Measurements from ENCODE around the gene SORBS2.

SORBS2 gene

DNA sequence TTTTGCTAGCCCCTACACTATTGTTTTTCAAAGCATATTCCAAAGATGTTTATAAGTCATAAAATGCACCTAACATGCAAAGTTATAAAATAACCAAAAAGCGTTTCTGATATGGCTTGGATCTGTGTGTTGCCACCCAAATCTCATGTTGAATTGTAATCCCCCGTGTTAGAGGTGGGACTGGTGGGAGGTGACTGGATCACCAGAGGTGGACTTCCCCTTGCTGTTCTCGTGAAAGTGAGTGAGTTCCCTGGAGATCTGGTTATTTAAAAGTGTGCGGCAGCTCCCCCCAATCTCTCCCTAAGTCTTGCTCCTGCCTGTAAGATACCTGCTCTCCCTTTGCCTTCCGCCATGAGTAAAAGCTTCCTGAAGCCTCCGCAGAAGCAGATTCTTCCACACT lies 22.8 kb upstream of the SORBS2 start:
- DNase-seq = no peak

DNA sequence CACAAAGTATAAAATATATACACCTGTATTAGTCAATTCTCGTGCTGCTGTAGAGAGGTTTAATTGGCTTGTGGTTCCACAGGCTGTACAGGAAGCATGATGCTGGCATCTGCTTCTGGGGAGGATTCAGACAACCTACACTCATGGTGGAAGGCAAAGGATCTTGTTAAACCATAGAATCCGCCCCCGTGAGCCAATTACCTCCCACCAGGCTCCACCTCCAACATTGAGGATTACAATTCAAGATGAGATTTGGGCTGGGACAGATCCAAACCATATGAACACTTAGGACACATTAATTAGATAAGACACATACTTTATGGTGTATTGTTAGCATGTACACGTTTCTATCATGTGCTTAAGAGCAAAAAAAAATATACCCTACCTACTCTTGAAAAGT lies 22.1 kb upstream of the SORBS2 start:
- DNase-seq = no peak

- DNase-seq = no peak
These were observed 21.1 kb upstream of the SORBS2 start for GRCh38 chr4:185833055-185833598.

DNA sequence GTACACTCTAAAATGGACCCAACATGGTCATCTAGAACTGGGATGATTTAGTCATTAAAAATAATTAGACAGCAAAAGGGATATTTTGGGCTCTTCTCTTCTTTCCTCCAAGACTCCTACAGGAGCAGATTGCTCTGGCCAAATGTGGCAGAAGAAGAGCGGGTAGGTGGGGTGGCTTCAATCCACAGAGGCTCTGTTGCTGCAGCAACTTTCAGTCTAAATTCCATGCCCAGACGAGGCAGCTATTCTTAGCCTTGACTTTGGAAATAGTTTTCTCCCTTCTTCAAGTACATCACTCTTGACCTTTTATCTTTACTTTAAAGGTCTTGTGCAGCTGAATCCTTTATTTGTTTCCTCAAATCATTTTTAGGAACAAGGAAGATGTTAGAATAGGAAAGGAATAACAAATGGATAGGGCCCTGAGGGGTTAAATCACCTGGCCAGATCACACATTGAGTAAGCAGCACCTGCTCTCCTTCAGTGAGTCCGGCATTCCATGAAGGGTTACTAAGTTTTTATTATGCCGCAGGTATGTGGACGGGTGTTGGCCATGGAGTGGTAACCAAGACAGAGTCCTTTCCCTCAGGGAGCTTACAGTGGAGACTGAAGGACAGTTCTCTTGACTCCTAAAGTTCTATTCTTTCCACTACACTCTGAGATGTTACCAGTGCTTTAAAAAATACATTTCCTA lies 19.3 kb upstream of the SORBS2 start:
- DNase-seq = no peak

- DNase-seq = no peak
These were observed 18.4 kb upstream of the SORBS2 start for GRCh38 chr4:185830263-185830994.

GRCh38 chr4:185826381-185826780 lies 14.4 kb upstream of the SORBS2 start:
- DNase-seq = no peak

GRCh38 chr4:185825737-185826136 lies 13.7 kb upstream of the SORBS2 start:
- DNase-seq = no peak

GRCh38 chr4:185822791-185823190 lies 10.8 kb upstream of the SORBS2 start:
- DNase-seq = no peak

DNA sequence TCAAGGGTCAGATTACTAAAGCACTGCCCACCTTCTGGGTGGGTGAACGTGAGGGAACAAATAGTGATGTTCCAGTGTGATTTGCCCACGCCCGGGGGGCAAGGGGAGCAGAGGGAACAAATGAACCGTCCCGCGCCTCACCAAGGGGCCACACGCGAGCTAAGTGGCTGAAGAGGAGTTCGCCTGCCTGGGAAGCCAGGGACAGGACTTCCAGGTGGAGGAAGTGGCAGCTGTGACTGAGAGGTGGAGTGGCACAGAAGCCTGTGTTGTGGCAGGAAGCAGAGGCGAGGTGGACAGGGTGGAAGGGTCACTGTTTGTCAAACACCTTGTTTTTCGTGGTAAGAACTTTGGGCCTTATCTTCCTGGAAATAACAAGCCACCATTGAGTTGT lies 9.0 kb upstream of the SORBS2 start:
- DNase-seq = no peak

- no peak for DNase-seq
These were observed 8.4 kb upstream of the SORBS2 start for GRCh38 chr4:185820146-185821028.

DNA sequence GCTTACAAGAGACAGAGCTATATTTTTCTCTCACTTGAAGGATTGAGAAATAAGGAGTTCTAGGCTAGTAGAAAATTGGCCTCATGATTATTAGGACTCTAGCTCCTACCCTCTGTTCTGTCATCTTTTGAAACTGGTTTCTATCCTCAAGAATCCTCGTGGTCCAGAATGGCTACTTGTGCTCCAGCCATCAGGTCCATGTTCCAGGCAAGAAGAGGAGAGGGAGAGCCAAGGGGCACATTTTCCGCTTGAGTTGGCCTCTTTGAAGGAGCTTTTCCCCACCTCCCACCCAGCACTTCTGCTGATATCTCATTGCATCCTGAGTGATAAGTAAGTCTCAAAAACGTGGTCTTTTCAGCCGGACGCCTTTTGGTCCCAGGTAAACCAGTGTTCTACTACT lies 7.2 kb upstream of the SORBS2 start:
- no peak for DNase-seq

GRCh38 chr4:185817403-185817818 lies 5.4 kb upstream of the SORBS2 start:
- DNase-seq = no peak

DNA sequence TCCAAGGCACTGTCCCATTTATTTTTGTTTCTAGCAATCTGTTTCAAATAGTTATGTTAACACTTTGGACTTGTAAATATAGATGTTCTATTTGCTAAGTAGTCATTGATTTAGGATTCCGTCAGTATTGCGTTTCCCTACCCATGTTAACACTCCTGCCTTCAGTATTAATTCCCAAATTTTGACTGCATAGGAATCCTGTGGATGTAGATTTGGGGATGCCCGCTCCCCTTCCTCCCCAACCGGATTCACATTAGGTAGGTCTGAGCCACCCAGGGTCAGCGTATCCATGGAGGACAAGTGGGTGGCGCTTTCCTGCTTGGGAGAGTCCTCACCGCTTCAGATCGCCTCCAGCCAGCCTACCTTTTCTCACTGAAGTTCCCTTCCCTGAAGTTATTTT lies 1.1 kb upstream of the SORBS2 start:
- no peak for DNase-seq

GRCh38 chr4:185810746-185811508 lies 1.1 kb downstream of the SORBS2 start:
- DNase-seq = no peak

GRCh38 chr4:185809533-185810071 lies 2.4 kb downstream of the SORBS2 start:
- DNase-seq = no peak

DNA sequence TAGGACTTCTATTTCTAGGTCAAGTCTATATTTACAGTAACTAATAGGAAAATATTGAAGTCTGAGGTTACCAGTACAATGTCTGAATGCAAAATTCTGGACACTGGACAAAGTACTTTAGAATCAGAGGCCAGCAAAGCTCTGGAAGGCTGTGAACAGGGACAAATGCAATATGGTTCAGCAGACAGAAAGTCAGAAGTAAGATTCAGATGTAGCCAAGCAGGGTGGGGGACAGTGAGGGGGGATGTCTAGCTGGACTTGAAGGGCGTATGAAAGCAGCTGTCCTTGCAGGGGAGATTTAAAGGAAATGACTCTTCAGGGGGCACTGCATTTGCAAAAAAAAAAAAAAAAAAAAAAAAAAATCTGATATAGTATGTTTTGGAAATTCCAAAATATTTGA lies 2.9 kb downstream of the SORBS2 start:
- no peak for DNase-seq

- DNase-seq = no peak
These were observed 6.0 kb downstream of the SORBS2 start for GRCh38 chr4:185805979-185806378.

DNA sequence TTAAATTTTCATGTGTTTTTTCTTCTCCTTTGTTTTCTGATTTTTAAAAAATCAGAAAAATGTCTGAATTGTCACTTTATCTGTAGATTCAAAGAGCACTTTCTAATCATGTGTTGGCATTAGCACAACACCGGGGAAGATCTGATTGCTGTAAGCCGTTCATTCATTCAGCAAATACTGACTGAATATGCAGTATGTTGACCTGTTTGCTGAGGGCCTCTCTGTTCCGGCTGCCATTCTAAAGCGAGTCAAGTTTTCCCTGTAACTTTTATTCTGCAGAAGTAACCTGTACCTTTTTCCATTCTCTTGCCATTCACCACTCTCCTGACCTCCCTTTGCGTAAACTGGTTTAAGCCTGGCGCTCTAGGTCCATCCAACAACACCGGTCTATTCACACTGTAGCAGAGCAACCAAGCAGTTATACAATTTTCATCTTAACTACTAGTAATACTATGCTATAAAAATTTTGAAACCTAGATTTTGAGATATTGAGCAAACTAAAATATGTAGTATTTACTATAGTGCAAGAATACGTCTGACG lies 6.7 kb downstream of the SORBS2 start:
- no peak for DNase-seq

DNA sequence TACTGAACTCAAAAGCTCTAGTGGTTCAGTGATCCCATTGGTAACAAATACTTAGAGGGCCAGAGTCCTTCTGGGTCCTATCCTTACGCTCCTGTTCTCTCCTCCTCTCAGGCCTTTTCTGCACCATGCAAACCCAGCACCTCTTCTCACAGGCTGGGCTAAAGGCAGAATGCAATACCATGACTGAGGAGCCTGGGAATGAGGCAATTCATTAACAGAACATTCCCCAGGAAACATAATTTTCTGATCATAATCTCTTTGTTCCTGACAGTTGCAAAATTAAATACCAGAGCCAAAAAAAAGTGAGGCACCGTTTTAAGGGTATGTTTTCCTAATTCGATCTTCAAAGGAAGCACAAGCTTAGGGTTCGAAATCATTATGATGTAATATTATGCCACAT lies 9.0 kb downstream of the SORBS2 start:
- DNase-seq = no peak

DNA sequence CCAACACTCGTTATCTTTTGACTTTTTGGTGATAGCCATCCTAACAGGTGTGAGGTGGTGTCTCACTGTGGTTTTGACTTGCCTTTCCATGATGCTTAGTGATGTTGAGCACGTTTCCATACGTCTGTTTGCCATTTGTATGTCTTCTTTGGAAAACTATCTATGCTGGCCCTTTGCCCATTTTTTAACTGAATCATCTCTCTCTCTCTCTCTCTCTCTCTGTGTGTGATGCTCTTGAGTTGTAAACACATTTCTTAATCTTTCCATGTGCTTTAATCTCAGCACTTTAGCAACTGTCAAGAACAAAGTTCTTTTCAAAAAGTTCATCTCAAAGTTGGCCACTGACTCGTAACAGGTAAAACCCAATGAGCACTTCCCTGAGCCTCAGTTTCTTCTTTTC lies 10.5 kb downstream of the SORBS2 start:
- DNase-seq = no peak

GRCh38 chr4:185800266-185800945 lies 11.6 kb downstream of the SORBS2 start:
- DNase-seq = no peak
